Epithelial cell of proximal tubule (primary cell): ENCODE data around the gene DIS3L2. TPM values are rescaled to one million over a fixed set of nuclear protein-coding genes. Genes with fewer than 3 reads are reported as not detected.

Experiments used
- DNase-seq: peaks from one replicate; pipeline ENCODE4 v3.0.0-alpha.2; 2011; ENCODE audit warnings: low read depth
- H3K4me3 ChIP-seq: 2 replicates; pipeline ENCODE4 v1.5.1; 2011; ENCODE audit warnings: low read depth, mild to moderate bottlenecking, low read length
- total RNA-seq: library from RNA; depleted of rRNA; stranded (reverse); fragments of >200 nt; gene quantifications from 2 replicates; pipeline ENCODE4 v1.2.3, GENCODE V29; 2015
- TF ChIP-seq, protein P1 (sequence below): conservative IDR thresholded peaks from 2 replicates; pipeline ENCODE4 v1.5.1; 2012; ENCODE audit warnings: low read depth, mild to moderate bottlenecking, low read length

DIS3L2 gene
- total RNA-seq, 1 donor from 2014 or later, result 31.6 TPM

DNA sequence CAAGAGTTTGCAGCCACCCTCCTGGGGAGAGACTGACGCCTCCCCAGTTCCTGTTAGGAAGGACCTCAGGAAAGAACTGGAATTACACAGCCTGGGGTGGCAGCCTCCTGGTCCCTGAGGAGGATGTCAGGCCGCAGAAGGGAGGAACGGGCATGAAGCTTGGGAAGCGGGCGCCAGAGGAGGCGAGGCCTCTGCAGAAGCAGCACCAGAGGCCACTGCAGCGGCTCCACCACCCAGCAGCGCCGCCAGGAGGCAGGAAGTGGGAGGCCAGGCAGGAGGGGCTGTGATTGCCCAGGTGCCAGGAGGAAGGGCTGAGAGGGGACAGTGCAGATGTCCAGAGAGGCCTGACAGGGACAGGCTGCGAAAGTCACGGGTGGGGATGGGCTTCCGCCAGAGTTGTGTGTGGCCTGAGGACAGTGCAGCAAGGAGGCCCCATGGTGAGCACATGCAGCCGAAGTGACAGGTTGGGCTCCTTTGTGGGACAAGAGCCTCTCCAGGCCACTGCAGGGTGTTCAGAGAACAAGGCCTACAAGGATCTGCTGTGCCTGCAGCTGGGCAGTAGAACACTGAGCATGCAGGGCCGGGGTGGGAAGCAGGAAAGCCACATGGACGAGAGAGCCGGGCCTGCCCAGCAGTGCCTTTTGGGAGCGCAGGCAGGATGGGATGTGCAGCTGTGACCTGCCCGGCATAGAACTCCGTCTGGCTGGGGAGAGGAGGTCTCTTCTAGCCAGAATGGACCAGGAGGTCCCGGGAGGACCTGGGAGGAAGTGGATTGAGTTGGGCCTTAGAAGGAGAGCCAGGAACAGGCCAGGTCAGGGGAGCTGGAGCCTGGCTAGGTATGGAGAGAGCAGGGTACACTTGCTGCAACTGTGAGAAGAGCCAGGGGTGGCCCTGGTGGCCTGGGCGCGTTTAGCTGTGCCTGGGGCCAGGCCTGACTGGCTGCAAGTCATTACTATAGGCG, 377.9 kb downstream of the DIS3L2 start:
- TF ChIP-seq, protein P1, sequence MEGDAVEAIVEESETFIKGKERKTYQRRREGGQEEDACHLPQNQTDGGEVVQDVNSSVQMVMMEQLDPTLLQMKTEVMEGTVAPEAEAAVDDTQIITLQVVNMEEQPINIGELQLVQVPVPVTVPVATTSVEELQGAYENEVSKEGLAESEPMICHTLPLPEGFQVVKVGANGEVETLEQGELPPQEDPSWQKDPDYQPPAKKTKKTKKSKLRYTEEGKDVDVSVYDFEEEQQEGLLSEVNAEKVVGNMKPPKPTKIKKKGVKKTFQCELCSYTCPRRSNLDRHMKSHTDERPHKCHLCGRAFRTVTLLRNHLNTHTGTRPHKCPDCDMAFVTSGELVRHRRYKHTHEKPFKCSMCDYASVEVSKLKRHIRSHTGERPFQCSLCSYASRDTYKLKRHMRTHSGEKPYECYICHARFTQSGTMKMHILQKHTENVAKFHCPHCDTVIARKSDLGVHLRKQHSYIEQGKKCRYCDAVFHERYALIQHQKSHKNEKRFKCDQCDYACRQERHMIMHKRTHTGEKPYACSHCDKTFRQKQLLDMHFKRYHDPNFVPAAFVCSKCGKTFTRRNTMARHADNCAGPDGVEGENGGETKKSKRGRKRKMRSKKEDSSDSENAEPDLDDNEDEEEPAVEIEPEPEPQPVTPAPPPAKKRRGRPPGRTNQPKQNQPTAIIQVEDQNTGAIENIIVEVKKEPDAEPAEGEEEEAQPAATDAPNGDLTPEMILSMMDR, result no peak
- DNase-seq, result no peak
- no peak overlapping the region for H3K4me3 ChIP-seq

DNA sequence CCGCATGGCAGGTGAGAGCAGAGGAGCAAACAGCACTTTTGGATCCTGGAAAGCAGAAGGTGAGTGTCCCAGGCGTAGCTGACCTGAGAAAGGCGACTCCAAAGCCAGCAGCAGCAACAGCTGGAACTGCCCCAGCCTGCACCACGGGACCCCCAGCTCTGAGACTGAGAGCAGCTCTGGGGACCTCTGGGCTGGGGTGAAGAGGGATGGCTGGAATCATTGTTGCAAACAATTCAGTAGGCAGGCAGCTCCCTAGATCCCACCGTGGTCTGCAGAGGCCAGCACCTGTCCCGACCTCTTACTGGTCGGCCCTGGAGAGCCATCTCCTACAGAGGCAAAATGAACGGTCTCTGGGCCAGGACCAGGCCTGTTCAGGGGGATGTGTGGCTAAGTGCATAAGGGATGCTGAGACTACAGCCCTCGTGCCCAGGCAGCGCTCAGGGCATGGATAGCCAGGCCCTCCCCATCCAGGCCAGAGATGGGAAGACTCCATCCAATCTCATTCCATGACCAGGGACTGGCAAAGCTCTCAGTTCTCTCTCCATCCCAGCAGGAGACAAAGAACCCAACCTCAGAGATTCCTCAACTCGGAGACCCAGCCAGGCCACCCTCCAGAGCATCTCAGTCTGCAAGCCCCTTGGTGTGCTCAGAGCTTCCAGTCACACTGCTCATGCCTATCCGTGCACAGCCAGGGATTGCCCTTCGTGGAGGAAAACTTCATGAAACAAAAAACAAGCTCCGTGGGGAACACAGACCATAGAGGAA, 378.8 kb downstream of the DIS3L2 start:
- DNase-seq, result no peak
- TF ChIP-seq, protein P1, result no peak
- no peak overlapping the region for H3K4me3 ChIP-seq

DNA sequence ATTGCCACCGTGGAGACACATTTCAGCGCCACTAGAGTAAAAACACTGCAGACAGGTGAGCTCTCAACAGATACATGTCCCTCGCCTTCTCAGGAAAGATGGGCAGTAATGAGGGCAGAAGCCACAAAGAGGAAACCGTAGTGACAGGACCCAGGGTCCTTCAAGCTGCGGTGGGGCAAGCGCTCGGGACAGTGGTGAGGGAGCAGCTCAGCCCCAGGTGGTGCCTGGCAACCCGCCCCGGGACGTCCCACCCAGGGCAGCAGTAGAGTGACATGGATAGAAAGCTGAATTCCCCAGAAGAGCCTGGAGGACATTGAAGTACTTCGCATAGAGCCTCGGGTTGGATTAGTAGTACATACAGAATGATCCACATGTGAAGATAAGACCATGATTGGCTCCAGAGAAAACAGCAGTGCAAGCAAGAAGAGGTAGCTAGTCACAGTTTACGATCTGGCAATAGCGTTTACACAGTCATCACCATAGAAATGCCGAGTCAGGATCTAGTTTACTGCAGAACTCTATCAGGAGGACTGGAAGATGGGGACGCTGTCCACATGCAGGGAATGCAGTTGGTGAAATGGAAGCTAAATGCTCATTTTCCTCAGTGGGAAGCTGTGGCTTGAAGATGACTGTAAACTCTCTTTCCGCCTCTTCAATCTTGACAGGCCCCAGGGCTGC, 379.7 kb downstream of the DIS3L2 start:
- no peak overlapping the region for H3K4me3 ChIP-seq
- no peak for DNase-seq
- TF ChIP-seq, protein P1, result no peak

DNA sequence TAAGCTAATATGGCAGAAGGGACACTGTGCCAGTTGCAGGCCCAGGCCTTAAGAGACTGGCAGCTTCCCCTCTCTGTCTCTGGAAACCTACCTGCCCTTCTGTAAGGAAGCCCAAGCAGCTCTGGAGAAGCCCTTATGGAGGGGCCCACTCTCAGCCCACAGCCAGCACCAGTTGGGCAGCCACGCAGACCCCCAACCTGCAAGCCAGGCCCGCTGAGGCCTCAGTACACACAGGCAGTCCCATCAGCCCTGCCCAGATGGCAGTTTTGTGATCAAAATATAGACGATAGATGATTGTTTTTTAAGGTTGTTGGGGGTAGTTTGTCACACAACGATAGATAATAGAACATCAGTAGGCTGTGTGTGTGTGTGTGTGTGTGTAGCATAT, 380.2 kb downstream of the DIS3L2 start:
- no peak overlapping the region for H3K4me3 ChIP-seq
- DNase-seq, result no peak
- TF ChIP-seq, protein P1, result no peak

DNA sequence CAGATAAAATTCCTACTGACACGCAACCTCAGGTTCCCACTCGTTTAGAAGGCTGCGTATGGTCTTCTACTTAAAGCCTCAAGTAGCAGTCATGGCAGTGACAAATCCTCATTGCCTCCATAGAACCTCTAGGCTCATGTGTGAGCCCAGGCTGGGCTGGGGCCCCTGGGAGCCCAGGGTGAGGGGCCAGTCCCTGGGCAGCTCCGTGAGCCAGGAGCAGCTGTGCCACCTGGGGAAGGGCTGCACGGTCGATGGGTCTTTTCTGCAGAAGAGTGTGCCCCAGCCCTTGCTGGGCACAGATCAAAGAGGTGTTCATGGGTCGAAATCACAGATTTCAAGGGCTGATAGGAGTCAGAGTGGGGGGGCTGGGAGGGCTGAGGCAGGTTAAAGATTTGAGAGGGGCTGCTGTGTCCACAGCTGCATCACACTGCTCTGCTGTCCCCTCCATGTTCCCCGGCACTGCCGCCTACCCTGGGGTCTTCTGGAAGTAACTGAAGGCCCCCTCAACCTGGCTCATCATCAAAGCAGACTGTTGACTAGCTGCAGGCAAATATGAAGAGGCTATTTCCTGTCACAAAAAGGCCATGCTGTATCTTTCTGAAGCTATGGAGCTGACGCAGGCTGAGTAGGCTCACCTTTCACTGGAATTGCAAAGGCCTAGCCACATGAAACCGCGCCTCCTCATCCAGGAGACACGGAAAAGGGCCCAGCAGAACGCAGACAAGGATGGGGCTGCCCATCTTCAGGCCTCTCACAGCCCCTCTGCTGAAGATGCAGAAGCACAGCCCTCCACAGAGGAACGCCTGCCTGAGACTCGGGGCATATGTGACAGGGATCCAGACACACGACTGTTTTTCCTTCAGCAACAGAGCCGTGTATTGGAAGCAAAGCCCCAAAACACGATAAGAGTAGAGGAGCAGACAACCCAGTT, 381.4 kb downstream of the DIS3L2 start:
- TF ChIP-seq, protein P1, result no peak
- no peak overlapping the region for H3K4me3 ChIP-seq
- no peak for DNase-seq

DNA sequence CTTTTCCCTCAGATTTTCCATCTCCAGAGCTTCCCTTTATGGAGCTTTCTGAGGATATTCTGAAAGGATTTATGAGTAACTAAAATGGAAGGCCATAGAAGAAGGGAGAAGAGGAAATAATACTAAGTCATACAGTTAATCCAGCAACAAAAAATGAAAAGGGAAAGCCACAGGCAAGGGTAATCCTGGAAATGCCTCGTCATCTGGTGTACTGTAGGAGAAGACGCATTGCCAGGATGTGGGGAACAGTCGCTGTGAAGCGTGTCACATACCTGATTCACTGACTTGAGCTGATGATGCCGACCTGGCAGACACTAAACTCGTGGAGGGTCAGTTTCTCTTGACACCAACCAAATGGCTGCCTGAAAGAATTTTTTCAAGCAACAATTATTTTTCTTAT, 382.3 kb downstream of the DIS3L2 start:
- no peak overlapping the region for H3K4me3 ChIP-seq
- TF ChIP-seq, protein P1, result no peak
- DNase-seq, result no peak
